Right ventricle myocardium superior (tissue), 1 donor: ENCODE data around the gene AARS1. TPM values are rescaled to one million over a fixed set of nuclear protein-coding genes. Genes with fewer than 3 reads are reported as not detected.

Source experiments
- total RNA-seq: library from RNA; stranded (reverse); fragmentation: NEBNext Ultra II Directional; extraction: Animal tissue kit (Norgen Biotek cat#: 25700); gene quantifications from one replicate; pipeline ENCODE4 v1.2.1, GENCODE V29; 2021
- donor health status: DM: no; HTN: yes; CAD: no; lungs with severe emphysema.

The AARS1 gene
- total RNA-seq, 1 donor from 2014 or later: 59.7 TPM

Other genes with a start within 250 kb of the AARS1 start
- 19.8 TPM for gene PDPR, start 175.2 kb downstream of the AARS1 start, total RNA-seq
- gene CLEC18C, start 115.7 kb downstream of the AARS1 start, total RNA-seq: not detected
- gene EXOSC6, start 37.6 kb downstream of the AARS1 start, total RNA-seq: 10.7 TPM
- 13.9 TPM for gene DDX19B, start 9.7 kb upstream of the AARS1 start, total RNA-seq
- gene DDX19A, start 57.4 kb upstream of the AARS1 start, total RNA-seq: 25.0 TPM
- 19.6 TPM for gene ST3GAL2, start 149.6 kb upstream of the AARS1 start, total RNA-seq
- gene FCSK, start 165.1 kb upstream of the AARS1 start, total RNA-seq: 8.0 TPM
- 49.1 TPM for gene COG4, start 234.0 kb upstream of the AARS1 start, total RNA-seq
- 129 TPM for gene SF3B3, start 234.3 kb upstream of the AARS1 start, total RNA-seq